Measurements from ENCODE around the gene GATD1. TPM values are rescaled to one million over a fixed set of nuclear protein-coding genes. Genes with fewer than 3 reads are reported as not detected.

The GATD1 gene
- total and polyA plus RNA-seq, 2 donors = 13.0 to 31.2 TPM

DNA sequence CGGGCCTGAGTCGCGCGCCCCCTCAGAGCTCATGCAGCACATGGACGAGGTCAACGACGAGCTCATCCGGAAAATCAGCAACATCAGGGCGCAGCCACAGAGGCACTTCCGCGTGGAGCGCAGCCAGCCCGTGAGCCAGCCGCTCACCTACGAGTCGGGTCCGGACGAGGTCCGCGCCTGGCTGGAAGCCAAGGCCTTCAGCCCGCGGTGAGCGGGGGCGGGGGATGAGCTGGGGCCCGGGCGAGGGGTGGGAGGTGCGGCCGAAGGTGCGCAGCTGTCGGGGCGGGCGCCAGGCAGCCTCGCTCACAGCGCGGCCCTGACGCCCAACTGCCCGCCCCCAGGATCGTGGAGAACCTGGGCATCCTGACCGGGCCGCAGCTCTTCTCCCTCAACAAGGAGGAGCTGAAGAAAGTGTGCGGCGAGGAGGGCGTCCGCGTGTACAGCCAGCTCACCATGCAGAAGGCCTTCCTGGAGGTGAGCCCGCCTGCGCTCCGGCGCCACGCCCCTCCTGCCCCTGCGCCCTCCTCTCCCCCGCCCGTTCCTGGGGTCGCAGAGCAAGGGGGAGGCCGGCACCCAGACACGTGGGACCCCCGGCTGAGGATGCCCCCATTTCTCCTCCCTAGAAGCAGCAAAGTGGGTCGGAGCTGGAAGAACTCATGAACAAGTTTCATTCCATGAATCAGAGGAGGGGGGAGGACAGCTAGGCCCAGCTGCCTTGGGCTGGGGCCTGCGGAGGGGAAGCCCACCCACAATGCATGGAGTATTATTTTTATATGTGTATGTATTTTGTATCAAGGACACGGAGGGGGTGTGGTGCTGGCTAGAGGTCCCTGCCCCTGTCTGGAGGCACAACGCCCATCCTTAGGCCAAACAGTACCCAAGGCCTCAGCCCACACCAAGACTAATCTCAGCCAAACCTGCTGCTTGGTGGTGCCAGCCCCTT, 50.7 kb downstream of the GATD1 start:
- H3K36me3 ChIP-seq (ENCODE audit: control insufficient read depth in 2 of 2, insufficient read depth in 2 of 2, low read length in 1 of 2) = no peaks in the 10 kb centered on the region
- 19% methylated on average over 61 of the region's 61 CpGs for WGBS
- H3K4me3 ChIP-seq (ENCODE audit: low read length in 2 of 2) = peak overlapping the region in 1 of 2 donors; percentile 35
- H3K4me1 ChIP-seq (ENCODE audit: control insufficient read depth in 2 of 2, insufficient read depth in 2 of 2, low read length in 2 of 2) = peaks cover 6 to 25% of the 10 kb centered on the region in 2 donors
- DNase-seq (ENCODE audit: low read depth in 6 of 9, low spot score in 9 of 9) = peak in 2 of 9 donors; percentile 32 to 53
- H3K9me3 ChIP-seq (ENCODE audit: control insufficient read depth in 2 of 2, insufficient read depth in 1 of 2, low read length in 1 of 2) = peaks cover 0 to 3% of the 10 kb centered on the region in 2 donors
- H3K27ac ChIP-seq (ENCODE audit: low read depth in 1 of 2, low read length in 1 of 2) = peak overlapping the region in 1 of 2 donors; percentile 36
- H3K27me3 ChIP-seq (ENCODE audit: control insufficient read depth in 2 of 2, insufficient read depth in 1 of 2, low read length in 1 of 2) = peaks cover 57 to 69% of the 10 kb centered on the region in 2 donors

- Histone ChIP-seq H3K4me3 (ENCODE audit: low read length in 2 of 2) (peak overlapping the region in 1 of 2 donors; percentile 35), H3K27ac (ENCODE audit: low read depth in 1 of 2, low read length in 1 of 2) (no peak overlapping the region), H3K4me1 (ENCODE audit: control insufficient read depth in 2 of 2, insufficient read depth in 2 of 2, low read length in 2 of 2) (peaks cover 6 to 32% of the 10 kb centered on the region in 2 donors), H3K9me3 (ENCODE audit: control insufficient read depth in 2 of 2, insufficient read depth in 1 of 2, low read length in 1 of 2) (peaks cover 0 to 7% of the 10 kb centered on the region in 2 donors), H3K27me3 (ENCODE audit: control insufficient read depth in 2 of 2, insufficient read depth in 1 of 2, low read length in 1 of 2) (peaks cover 65 to 77% of the 10 kb centered on the region in 2 donors), H3K36me3 (ENCODE audit: control insufficient read depth in 2 of 2, insufficient read depth in 2 of 2, low read length in 1 of 2) (no peaks in the 10 kb centered on the region)
- no peak for DNase-seq (ENCODE audit: low read depth in 6 of 9, low spot score in 9 of 9)
- WGBS = 3% methylated on average over 53 of the region's 53 CpGs
Observed at GRCh38 chr11:725624-726202, 51.6 kb downstream of the GATD1 start.

GRCh38 chr11:724778-725386, 52.4 kb downstream of the GATD1 start:
- Histone ChIP-seq H3K4me1 (ENCODE audit: control insufficient read depth in 2 of 2, insufficient read depth in 2 of 2, low read length in 2 of 2) (peaks cover 6 to 34% of the 10 kb centered on the region in 2 donors), H3K36me3 (ENCODE audit: control insufficient read depth in 2 of 2, insufficient read depth in 2 of 2, low read length in 1 of 2) (no peaks in the 10 kb centered on the region), H3K27me3 (ENCODE audit: control insufficient read depth in 2 of 2, insufficient read depth in 1 of 2, low read length in 1 of 2) (peaks cover 72 to 85% of the 10 kb centered on the region in 2 donors), H3K9me3 (ENCODE audit: control insufficient read depth in 2 of 2, insufficient read depth in 1 of 2, low read length in 1 of 2) (peaks cover 0 to 7% of the 10 kb centered on the region in 2 donors), H3K27ac (ENCODE audit: low read depth in 1 of 2, low read length in 1 of 2) (no peak overlapping the region), H3K4me3 (ENCODE audit: low read length in 2 of 2) (no peak overlapping the region)
- 90% methylated on average over 18 of the region's 18 CpGs for WGBS
- DNase-seq (ENCODE audit: low read depth in 6 of 9, low spot score in 9 of 9) = no peak

DNA sequence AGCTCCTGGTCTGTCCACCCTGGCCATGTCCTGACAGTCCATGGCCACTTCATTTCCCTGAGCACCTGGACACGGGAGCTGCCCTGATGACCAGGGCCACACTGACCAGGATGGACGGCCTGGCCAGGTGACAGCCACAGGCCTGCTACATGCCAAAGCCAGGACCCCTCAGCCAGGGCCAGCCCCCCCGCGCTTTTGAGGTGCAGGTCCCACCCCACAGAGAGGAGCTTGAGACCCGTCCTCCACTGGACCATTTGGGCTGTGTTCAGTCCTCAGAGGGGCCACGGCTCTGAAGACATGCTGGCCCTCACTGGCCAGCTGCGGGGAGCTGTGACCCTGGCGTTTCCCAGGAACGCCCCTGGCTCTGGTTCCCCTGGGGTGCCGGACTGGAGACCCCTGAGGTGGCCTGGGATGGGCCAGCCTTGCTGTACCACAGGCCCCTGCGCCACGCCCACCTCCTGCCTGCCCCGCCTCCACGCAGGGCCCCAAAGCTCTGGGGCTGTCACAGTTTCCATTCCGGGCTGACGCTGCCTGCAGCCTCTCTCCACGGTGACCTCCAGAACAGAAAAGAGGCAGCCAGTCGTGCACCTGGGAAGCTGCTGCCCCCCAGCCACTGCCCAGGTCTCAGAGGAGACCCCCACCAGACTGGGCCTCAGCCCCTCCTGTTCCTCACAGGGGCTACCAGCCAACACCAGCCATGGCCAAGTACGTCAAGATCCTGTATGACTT, 53.1 kb downstream of the GATD1 start:
- no peak for DNase-seq (ENCODE audit: low read depth in 6 of 9, low spot score in 9 of 9)
- peaks cover 0 to 7% of the 10 kb centered on the region in 2 donors for H3K9me3 ChIP-seq (ENCODE audit: control insufficient read depth in 2 of 2, insufficient read depth in 1 of 2, low read length in 1 of 2)
- H3K27ac ChIP-seq (ENCODE audit: low read depth in 1 of 2, low read length in 1 of 2) = no peak overlapping the region
- 92% methylated on average over 19 of the region's 19 CpGs for WGBS
- no peaks in the 10 kb centered on the region for H3K36me3 ChIP-seq (ENCODE audit: control insufficient read depth in 2 of 2, insufficient read depth in 2 of 2, low read length in 1 of 2)
- no peak overlapping the region for H3K4me3 ChIP-seq (ENCODE audit: low read length in 2 of 2)
- peaks cover 79 to 87% of the 10 kb centered on the region in 2 donors for H3K27me3 ChIP-seq (ENCODE audit: control insufficient read depth in 2 of 2, insufficient read depth in 1 of 2, low read length in 1 of 2)
- peaks cover 6 to 34% of the 10 kb centered on the region in 2 donors for H3K4me1 ChIP-seq (ENCODE audit: control insufficient read depth in 2 of 2, insufficient read depth in 2 of 2, low read length in 2 of 2)

DNA sequence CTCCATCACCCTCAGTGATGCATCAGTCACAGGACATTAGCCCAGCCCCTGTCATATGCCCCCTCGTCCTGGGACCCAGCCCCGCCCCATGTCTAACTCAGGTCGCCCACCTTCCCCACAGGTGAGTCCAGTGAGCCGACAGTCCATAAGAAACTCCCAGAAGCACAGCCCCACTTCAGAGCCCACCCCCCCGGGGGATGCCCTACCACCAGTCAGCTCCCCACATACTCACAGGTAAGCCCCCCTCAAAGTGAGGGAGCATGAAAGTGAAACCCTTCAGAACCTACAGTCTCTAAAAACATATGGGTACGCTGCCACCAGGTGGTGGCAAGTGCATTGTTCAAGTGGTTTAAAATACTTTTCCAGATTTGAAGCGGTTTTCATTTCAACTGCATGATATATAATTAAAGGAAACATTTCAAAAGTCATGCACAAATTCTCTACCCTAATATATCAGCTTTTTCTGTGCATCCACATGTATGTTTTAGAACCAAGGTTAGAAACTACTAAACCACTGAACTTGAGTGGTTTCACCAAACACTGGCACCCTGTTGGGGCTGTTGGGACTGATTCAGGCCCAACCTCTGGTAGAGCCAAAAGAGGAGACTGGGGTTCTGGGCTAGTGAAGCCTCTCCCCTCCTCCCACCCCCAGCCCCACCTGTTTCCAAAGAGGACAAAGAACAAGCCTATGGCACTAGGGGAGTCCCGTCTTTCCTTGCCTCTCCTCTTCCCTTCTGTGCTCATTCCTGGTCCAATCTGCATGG, 54.0 kb downstream of the GATD1 start:
- H3K9me3 ChIP-seq (ENCODE audit: control insufficient read depth in 2 of 2, insufficient read depth in 1 of 2, low read length in 1 of 2) = peaks cover 0 to 7% of the 10 kb centered on the region in 2 donors
- H3K4me3 ChIP-seq (ENCODE audit: low read length in 2 of 2) = no peak overlapping the region
- H3K36me3 ChIP-seq (ENCODE audit: control insufficient read depth in 2 of 2, insufficient read depth in 2 of 2, low read length in 1 of 2) = no peaks in the 10 kb centered on the region
- 59% methylated on average over 8 of the region's 8 CpGs for WGBS
- no peak overlapping the region for H3K27ac ChIP-seq (ENCODE audit: low read depth in 1 of 2, low read length in 1 of 2)
- peak in 8 of 9 donors; percentile 54 to 80 (median 64) for DNase-seq (ENCODE audit: low read depth in 6 of 9, low spot score in 9 of 9)
- peaks cover 6 to 33% of the 10 kb centered on the region in 2 donors for H3K4me1 ChIP-seq (ENCODE audit: control insufficient read depth in 2 of 2, insufficient read depth in 2 of 2, low read length in 2 of 2)
- peaks cover 80 to 88% of the 10 kb centered on the region in 2 donors for H3K27me3 ChIP-seq (ENCODE audit: control insufficient read depth in 2 of 2, insufficient read depth in 1 of 2, low read length in 1 of 2)

DNA sequence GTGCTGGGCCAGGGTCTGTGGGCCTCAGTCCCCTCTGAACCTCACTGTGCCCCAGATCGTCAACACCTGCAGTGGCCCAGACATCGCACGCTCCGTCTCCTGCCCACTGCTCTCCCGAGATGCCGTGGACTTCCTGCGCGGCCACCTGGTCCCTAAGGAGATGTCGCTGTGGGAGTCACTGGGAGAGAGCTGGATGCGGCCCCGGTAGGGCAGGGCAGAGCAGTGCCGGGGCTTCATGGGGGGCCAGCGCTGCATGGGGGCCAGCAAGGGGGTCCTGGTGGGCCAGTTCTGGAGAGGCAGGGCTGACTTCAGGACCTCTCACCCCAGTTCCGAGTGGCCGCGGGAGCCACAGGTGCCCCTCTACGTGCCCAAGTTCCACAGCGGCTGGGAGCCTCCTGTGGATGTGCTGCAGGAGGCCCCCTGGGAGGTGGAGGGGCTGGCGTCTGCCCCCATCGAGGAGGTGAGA, 54.9 kb downstream of the GATD1 start:
- Histone ChIP-seq H3K27ac (ENCODE audit: low read depth in 1 of 2, low read length in 1 of 2) (no peak overlapping the region), H3K27me3 (ENCODE audit: control insufficient read depth in 2 of 2, insufficient read depth in 1 of 2, low read length in 1 of 2) (peaks cover 74 to 87% of the 10 kb centered on the region in 2 donors), H3K4me1 (ENCODE audit: control insufficient read depth in 2 of 2, insufficient read depth in 2 of 2, low read length in 2 of 2) (peaks cover 4 to 26% of the 10 kb centered on the region in 2 donors), H3K9me3 (ENCODE audit: control insufficient read depth in 2 of 2, insufficient read depth in 1 of 2, low read length in 1 of 2) (peaks cover 0 to 7% of the 10 kb centered on the region in 2 donors), H3K4me3 (ENCODE audit: low read length in 2 of 2) (no peak overlapping the region), H3K36me3 (ENCODE audit: control insufficient read depth in 2 of 2, insufficient read depth in 2 of 2, low read length in 1 of 2) (no peaks in the 10 kb centered on the region)
- WGBS = 80% methylated on average over 20 of the region's 20 CpGs
- no peak for DNase-seq (ENCODE audit: low read depth in 6 of 9, low spot score in 9 of 9)

DNA sequence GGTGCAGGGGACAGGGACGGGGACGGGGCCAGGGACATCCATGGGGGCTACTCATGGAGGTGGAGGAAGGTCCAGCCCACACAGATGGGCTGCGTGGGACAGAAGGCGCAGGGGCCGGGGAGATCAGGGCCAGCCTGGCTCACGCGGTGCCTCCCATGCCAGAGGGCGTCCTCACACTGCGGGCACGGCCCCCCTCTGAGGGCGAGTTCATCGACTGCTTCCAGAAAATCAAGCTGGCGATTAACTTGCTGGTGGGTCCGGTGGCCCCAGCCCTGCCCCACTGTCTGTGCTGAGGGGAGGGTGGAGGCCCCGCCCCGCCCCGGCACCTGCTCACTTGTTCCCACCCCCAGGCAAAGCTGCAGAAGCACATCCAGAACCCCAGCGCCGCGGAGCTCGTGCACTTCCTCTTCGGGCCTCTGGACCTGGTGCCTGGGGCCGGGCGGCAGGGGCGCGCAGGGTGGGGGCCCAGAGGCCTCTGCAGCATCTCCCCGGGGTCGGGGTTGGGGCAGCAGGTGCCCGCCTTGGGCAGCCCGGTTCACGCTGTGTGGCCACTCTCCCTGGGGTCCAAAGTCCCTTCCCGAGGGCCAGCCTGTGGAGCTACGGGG, 55.4 kb downstream of the GATD1 start:
- H3K27me3 ChIP-seq (ENCODE audit: control insufficient read depth in 2 of 2, insufficient read depth in 1 of 2, low read length in 1 of 2) = peaks cover 69 to 86% of the 10 kb centered on the region in 2 donors

More for the DNA sequence above, 55.4 kb downstream of the GATD1 start:
- H3K4me3 ChIP-seq (ENCODE audit: low read length in 2 of 2) = peak overlapping the region in 1 of 2 donors; percentile 29
- peaks cover 4 to 24% of the 10 kb centered on the region in 2 donors for H3K4me1 ChIP-seq (ENCODE audit: control insufficient read depth in 2 of 2, insufficient read depth in 2 of 2, low read length in 2 of 2)
- DNase-seq (ENCODE audit: low read depth in 6 of 9, low spot score in 9 of 9) = peak in 2 of 9 donors; percentile 37 to 56
- WGBS = 9% methylated on average over 33 of the region's 33 CpGs
- H3K36me3 ChIP-seq (ENCODE audit: control insufficient read depth in 2 of 2, insufficient read depth in 2 of 2, low read length in 1 of 2) = no peaks in the 10 kb centered on the region
- peaks cover 0 to 7% of the 10 kb centered on the region in 2 donors for H3K9me3 ChIP-seq (ENCODE audit: control insufficient read depth in 2 of 2, insufficient read depth in 1 of 2, low read length in 1 of 2)
- no peak overlapping the region for H3K27ac ChIP-seq (ENCODE audit: low read depth in 1 of 2, low read length in 1 of 2)
